ENCODE results near the gene KCNIP1.

KCNIP1 gene

DNA sequence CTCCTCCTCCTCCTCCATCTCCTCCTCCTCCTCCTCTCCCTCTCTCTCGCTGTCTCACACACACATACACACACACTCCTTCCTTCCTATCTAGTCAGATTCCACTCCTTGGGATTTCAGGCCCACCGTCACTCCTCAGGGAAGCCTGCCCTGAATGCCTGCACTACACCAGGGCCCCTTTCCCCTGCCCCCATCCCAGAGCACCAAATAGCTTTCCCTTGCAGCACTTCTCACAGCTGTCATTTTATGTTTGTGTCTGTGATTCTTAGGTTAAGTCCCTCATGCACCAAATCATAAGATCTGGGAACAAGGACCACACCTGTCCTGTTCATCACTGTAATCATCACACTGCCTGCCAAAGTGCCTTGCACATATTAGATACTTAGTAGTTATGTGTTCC is 193.2 kb downstream of the KCNIP1 start:
- ChIA-PET CTCF (interaction anchor here (1.1 kb wide), 1 partner anchor 9 kb away, joined by 5 read pairs; no protein-coding TSS in a partner anchor), POLR2A (no interaction called here)
- TF ChIP-seq, protein P1, sequence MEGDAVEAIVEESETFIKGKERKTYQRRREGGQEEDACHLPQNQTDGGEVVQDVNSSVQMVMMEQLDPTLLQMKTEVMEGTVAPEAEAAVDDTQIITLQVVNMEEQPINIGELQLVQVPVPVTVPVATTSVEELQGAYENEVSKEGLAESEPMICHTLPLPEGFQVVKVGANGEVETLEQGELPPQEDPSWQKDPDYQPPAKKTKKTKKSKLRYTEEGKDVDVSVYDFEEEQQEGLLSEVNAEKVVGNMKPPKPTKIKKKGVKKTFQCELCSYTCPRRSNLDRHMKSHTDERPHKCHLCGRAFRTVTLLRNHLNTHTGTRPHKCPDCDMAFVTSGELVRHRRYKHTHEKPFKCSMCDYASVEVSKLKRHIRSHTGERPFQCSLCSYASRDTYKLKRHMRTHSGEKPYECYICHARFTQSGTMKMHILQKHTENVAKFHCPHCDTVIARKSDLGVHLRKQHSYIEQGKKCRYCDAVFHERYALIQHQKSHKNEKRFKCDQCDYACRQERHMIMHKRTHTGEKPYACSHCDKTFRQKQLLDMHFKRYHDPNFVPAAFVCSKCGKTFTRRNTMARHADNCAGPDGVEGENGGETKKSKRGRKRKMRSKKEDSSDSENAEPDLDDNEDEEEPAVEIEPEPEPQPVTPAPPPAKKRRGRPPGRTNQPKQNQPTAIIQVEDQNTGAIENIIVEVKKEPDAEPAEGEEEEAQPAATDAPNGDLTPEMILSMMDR (IDR thresholded peaks at IDR 0.05; ENCODE audit: control extremely low read depth, extremely low read depth, low read depth, missing control alignments) = no peak
- DNase-seq (ENCODE audit: extremely low spot score) = no peak

DNA sequence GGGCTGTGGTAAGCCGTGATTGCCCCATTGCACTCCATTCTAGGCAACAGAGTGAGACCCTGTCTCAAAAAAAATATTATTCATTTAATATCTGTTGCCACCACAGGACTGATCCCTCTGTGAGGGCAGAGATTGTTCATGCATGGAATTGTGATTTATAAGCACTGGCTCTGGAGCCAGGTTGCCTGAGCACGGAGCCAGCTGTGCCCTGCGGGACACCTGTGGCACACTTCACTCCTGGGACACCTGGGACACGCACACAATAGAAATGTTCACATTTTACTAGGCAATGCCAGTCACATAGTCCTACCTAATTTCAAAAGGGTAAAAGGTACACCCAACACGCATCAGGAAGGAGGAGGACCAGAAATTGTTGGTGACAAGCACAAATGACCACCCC is 196.7 kb downstream of the KCNIP1 start:
- DNase-seq (ENCODE audit: extremely low spot score) = no peak
- TF ChIP-seq, protein P1 (IDR thresholded peaks at IDR 0.05; ENCODE audit: control extremely low read depth, extremely low read depth, low read depth, missing control alignments) = no peak
- POLR2A ChIA-PET = no interaction called here
- CTCF ChIA-PET = interaction anchor here (1.1 kb wide), 1 partner anchor 45 kb away, joined by 5 read pairs; no protein-coding TSS in a partner anchor

DNA sequence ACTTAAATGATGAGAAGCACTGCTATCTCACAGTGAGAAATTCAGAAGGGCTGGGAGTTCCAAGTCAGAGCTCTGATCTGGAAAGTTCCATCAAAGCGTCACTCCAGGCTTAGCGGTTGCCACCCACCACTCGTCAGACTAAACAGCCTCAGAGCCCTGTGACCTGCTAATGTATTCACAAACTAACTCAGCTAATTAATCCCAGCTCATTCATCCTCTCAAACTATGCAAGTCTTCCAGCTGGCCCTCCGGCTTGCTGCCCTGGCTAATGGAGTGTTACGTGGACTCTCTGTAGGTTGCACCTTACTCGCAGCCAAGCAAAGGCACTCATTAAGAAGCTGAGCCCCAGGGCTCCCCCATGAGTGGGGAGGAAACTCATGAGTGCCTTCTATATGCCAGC is 197.5 kb downstream of the KCNIP1 start:
- TF ChIP-seq, protein P1 (IDR thresholded peaks at IDR 0.05; ENCODE audit: control extremely low read depth, extremely low read depth, low read depth, missing control alignments) = no peak
- ChIA-PET POLR2A (no interaction called here), CTCF (interaction anchor here (1.0 to 1.1 kb wide), 2 partner anchors 13 to 44 kb away, joined by 3 to 5 read pairs; no protein-coding TSS in a partner anchor)
- no peak for DNase-seq (ENCODE audit: extremely low spot score)

DNA sequence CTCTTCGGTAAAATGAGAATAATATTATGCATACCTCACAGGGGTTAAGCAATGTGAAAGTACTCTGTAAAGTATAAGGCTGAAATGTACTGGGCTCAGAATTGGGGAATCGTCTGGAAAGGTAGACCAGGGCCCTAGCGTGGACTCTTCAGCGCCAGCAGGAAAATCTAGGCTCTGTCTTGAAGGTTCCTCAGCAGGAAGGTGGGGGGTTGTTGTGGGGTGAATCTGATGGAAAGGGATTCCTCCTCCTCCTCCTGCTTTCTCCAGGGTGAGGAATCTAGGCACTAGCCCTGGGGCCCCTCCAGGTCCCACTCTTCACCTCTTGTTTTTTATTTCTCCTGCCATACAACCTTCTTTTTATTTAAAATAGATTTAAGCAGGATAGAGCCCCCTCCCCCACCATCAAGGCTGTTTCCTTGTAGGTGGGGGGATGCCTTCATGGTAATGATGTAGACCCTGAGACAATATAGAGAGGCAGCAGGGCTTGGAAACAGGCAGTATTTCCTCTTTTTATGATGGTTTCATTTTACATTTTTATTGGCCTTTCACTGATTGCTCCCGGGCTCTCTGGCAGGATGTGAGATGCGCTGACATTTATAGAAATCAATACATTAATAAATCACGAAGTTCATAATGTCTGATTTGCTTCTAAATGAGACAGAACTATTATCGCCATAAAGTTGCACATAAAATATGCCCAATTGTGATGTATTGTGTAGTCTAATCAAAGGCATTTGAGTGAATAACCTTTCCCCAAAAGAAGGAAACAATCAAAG is 200.8 kb downstream of the KCNIP1 start:
- TF ChIP-seq, protein P1 (IDR thresholded peaks at IDR 0.05; ENCODE audit: control extremely low read depth, extremely low read depth, low read depth, missing control alignments) = no peak
- ChIA-PET CTCF (no interaction called here), POLR2A (no interaction called here)
- no peak for DNase-seq (ENCODE audit: extremely low spot score)

DNA sequence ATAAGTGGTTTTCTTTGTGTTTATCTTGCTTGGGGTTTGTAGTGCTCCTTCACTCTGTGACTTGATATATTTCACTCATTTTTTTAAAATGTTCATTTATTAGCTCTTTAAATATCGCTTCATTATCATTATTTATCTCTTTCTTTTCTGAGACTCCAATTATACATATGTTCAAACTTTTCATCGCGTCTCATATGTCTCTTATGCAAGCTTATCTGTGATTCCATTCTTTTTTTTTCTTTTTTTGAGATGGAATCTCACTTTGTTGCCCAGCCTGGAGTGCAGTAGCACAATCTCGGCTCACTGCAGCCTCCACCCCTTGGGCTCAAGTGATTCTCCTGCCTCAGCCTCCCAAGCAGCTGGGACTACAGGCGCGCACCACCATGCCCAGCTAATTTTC is 205.8 kb downstream of the KCNIP1 start:
- CTCF ChIA-PET = interaction anchor here (2.4 kb wide), 1 partner anchor 34 kb away, joined by 6 read pairs; no protein-coding TSS in a partner anchor
- TF ChIP-seq, protein P1 (IDR thresholded peaks at IDR 0.05; ENCODE audit: control extremely low read depth, extremely low read depth, low read depth, missing control alignments) = no peak
- POLR2A ChIA-PET = no interaction called here
- DNase-seq (ENCODE audit: extremely low spot score) = no peak

DNA sequence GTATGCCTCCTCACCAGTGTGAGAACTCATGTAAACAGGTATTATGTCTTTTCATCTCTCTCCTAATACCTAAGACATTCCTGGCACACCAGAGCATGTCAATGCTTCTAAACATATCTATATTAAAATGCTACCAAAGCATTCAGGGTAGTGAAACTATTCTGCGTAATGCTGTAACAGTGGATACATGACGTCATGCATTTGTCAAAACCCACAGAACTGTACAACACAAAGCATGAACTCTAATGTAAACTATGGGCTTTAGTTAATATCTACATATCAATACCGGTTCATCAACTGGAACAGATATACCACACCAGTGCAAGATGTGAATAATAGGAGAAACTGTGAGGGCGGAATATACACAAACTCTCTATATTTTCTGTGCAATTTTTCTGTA is 207.5 kb downstream of the KCNIP1 start:
- no peak for DNase-seq (ENCODE audit: extremely low spot score)
- TF ChIP-seq, protein P1 (IDR thresholded peaks at IDR 0.05; ENCODE audit: control extremely low read depth, extremely low read depth, low read depth, missing control alignments) = no peak
- ChIA-PET POLR2A (no interaction called here), CTCF (interaction anchor here (1.7 to 2.4 kb wide), 2 partner anchors 16 to 32 kb away, joined by 3 to 6 read pairs; no protein-coding TSS in a partner anchor)

All from GM10248 (cell line).